Neural progenitor cell (in vitro differentiated cells): ENCODE results near the gene OR52M1. TPM values are rescaled to one million over a fixed set of nuclear protein-coding genes. Genes with fewer than 3 reads are reported as not detected.

Experiments
- DNase-seq: peaks from one replicate; pipeline ENCODE4 v3.0.0-alpha.2; 2016; ENCODE audit warnings: low spot score
- H2AFZ ChIP-seq: fragments of 200-600 bp; sonication (generic); replicated peaks from 2 replicates; pipeline ENCODE4 v1.6.1; 2016; ENCODE audit warnings: antibody characterized with exemption
- H3F3A ChIP-seq: fragments of 200-600 bp; sonication (generic); 2 replicates; pipeline ENCODE4 v1.6.1; 2016; ENCODE audit warnings: antibody characterized with exemption, low read depth
- H3K27ac ChIP-seq: fragments of 200-600 bp; sonication (generic); 2 replicates; pipeline ENCODE4 v1.5.1; 2016; ENCODE audit warnings: mild to moderate bottlenecking
- H3K27me3 ChIP-seq: fragments of 200-600 bp; sonication (generic); 2 replicates; pipeline ENCODE4 v1.6.1; 2016; ENCODE audit warnings: mild to moderate bottlenecking, moderate library complexity
- H3K36me3 ChIP-seq: fragments of 200-600 bp; sonication (generic); 2 replicates; pipeline ENCODE4 v1.5.1; 2016
- H3K4me1 ChIP-seq: fragments of 200-600 bp; sonication (generic); 2 replicates; pipeline ENCODE4 v1.6.1; 2016; ENCODE audit warnings: mixed run types
- H3K4me2 ChIP-seq: fragments of 200-600 bp; sonication (generic); 2 replicates; pipeline ENCODE4 v1.6.1; 2016
- H3K4me3 ChIP-seq: fragments of 200-600 bp; sonication (generic); 2 replicates; pipeline ENCODE4 v1.5.1; 2016
- H3K79me2 ChIP-seq: fragments of 200-600 bp; sonication (generic); 2 replicates; pipeline ENCODE4 v1.6.1; 2016; ENCODE audit warnings: low read depth
- H3K9ac ChIP-seq: fragments of 200-600 bp; sonication (generic); 2 replicates; pipeline ENCODE4 v1.6.1; 2016
- H3K9me3 ChIP-seq: fragments of 200-600 bp; sonication (generic); 2 replicates; pipeline ENCODE4 v1.5.1; 2016; ENCODE audit warnings: low read depth
- H4K20me1 ChIP-seq: fragments of 200-600 bp; sonication (generic); 2 replicates; pipeline ENCODE4 v1.6.1; 2016; ENCODE audit warnings: low read depth
- H3K27ac Mint-ChIP-seq: 3 replicates; pipeline ENCODE4 v1.8.0; 2021; ENCODE audit warnings: mixed read lengths
- H3K27me3 Mint-ChIP-seq: 2 replicates; pipeline ENCODE4 v1.8.0; 2022; ENCODE audit warnings: low read depth, mild to moderate bottlenecking, inconsistent platforms, moderate library complexity, mixed read lengths; ENCODE audit not compliant: insufficient read depth
- H3K36me3 Mint-ChIP-seq: 3 replicates; pipeline ENCODE4 v1.8.0; 2021; ENCODE audit warnings: mixed read lengths
- H3K4me1 Mint-ChIP-seq: 3 replicates; pipeline ENCODE4 v1.8.0; 2021; ENCODE audit warnings: mixed read lengths
- H3K4me3 Mint-ChIP-seq: 3 replicates; pipeline ENCODE4 v1.8.0; 2021; ENCODE audit warnings: mild to moderate bottlenecking, moderate library complexity, mixed read lengths
- H3K9me3 Mint-ChIP-seq: 3 replicates; pipeline ENCODE4 v1.8.0; 2020; ENCODE audit warnings: mixed read lengths
- EZH2 ChIP-seq: fragments of 200-600 bp; sonication (generic); IDR thresholded peaks from 2 replicates; pipeline ENCODE4 v1.6.1; 2017; ENCODE audit warnings: antibody characterized with exemption, mild to moderate bottlenecking, moderate library complexity
- EZH2phosphoT487 ChIP-seq: fragments of 200-600 bp; sonication (generic); IDR thresholded peaks from 2 replicates; pipeline ENCODE4 v1.6.1; 2017; ENCODE audit warnings: antibody characterized with exemption
- total RNA-seq: library from RNA; depleted of rRNA; stranded (reverse); fragments of >200 nt; gene quantifications from 2 replicates; pipeline ENCODE4 v1.2.3, GENCODE V29; 2015; ENCODE audit warnings: low replicate concordance
- TF ChIP-seq, protein P1 (sequence below): fragments of 200-600 bp; sonication (generic); IDR thresholded peaks from 2 replicates; pipeline ENCODE4 v1.5.1; 2017; ENCODE audit warnings: antibody characterized with exemption, mild to moderate bottlenecking

OR52M1 gene
- total RNA-seq, 1 donor from 2014 or later, result not detected

DNA sequence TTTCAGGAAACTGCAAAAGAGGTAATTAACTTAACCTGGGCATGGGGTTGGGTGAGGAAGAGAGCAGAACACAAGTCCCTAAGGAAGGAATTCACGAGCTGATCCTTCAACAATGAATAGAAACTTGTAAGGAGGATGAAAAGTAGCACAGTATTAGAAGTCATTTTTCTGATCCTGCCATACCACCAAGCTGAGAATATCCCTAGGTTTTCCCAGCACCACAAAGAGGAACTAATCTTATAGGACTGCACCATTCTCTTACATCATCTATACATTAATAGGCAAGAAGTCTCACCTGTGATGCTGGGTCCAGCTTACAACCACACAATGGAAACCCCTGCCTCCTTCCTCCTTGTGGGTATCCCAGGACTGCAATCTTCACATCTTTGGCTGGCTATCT lies 48.7 kb downstream of the OR52M1 start, which contains the start of gene OR52I1:
TSS of gene OR52I1 (plus strand) at position 301 of the 400 bp plus-strand sequence. CDS start at position 301, 0 bp downstream.
- no peak for DNase-seq
- Histone ChIP-seq H3K27ac (no peak within 1 kb of the TSS), H3K9ac (no peak within 1 kb of the TSS), H3K9me3 (no peaks in the 10 kb centered on the region), H2AFZ (no peak within 1 kb of the TSS), H3F3A (no peaks in the 10 kb centered on the region), H3K27me3 (no peaks in the 10 kb centered on the region), H3K4me2 (no peak within 1 kb of the TSS), H3K79me2 (no peaks in the 10 kb centered on the region), H3K4me3 (no peak within 1 kb of the TSS), H3K36me3 (no peaks in the 10 kb centered on the region), H3K4me1 (no peaks in the 10 kb centered on the region), H4K20me1 (no peaks in the 10 kb centered on the region)
- H3K4me1 Mint-ChIP-seq, result no peaks in the 10 kb centered on the region
- no peaks in the 10 kb centered on the region for H3K9me3 Mint-ChIP-seq
- H3K4me3 Mint-ChIP-seq, result no peak within 1 kb of the TSS
- TF ChIP-seq EZH2 (no peak), EZH2phosphoT487 (no peak)
- TF ChIP-seq, protein P1, sequence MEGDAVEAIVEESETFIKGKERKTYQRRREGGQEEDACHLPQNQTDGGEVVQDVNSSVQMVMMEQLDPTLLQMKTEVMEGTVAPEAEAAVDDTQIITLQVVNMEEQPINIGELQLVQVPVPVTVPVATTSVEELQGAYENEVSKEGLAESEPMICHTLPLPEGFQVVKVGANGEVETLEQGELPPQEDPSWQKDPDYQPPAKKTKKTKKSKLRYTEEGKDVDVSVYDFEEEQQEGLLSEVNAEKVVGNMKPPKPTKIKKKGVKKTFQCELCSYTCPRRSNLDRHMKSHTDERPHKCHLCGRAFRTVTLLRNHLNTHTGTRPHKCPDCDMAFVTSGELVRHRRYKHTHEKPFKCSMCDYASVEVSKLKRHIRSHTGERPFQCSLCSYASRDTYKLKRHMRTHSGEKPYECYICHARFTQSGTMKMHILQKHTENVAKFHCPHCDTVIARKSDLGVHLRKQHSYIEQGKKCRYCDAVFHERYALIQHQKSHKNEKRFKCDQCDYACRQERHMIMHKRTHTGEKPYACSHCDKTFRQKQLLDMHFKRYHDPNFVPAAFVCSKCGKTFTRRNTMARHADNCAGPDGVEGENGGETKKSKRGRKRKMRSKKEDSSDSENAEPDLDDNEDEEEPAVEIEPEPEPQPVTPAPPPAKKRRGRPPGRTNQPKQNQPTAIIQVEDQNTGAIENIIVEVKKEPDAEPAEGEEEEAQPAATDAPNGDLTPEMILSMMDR, result no peak
- peaks cover 4% of the 10 kb centered on the region for H3K27me3 Mint-ChIP-seq
- H3K36me3 Mint-ChIP-seq, result no peaks in the 10 kb centered on the region
- no peak within 1 kb of the TSS for H3K27ac Mint-ChIP-seq

Other genes with a start within 250 kb of the OR52M1 start
- not detected in 2 replicates for gene OR52B4, start 176.8 kb upstream of the OR52M1 start, total RNA-seq
- 9.7 and 9.9 TPM in 2 replicates for gene TRIM21, start 151.5 kb upstream of the OR52M1 start, total RNA-seq
- not detected in 2 replicates for gene OR52K2, start 95.9 kb upstream of the OR52M1 start, total RNA-seq
- not detected in 2 replicates for gene OR52K1, start 62.5 kb upstream of the OR52M1 start, total RNA-seq
- gene OR52I2, start 36.6 kb downstream of the OR52M1 start, total RNA-seq, result not detected in 2 replicates
- gene OR52I1, start 48.8 kb downstream of the OR52M1 start, total RNA-seq, result not detected in 2 replicates
- 10.5 and 19.5 TPM in 2 replicates for gene TRIM68, start 63.0 kb downstream of the OR52M1 start, total RNA-seq
- not detected in 2 replicates for gene OR51D1, start 92.3 kb downstream of the OR52M1 start, total RNA-seq
- gene OR51E1, start 98.8 kb downstream of the OR52M1 start, total RNA-seq, result not detected in 2 replicates
- gene OR51E2, start 152.7 kb downstream of the OR52M1 start, total RNA-seq, result not detected in 2 replicates
- gene MMP26, start 159.6 kb downstream of the OR52M1 start, total RNA-seq, result not detected in 2 replicates
- not detected in 2 replicates for gene OR51F1, start 224.7 kb downstream of the OR52M1 start, total RNA-seq